Forelimb muscle (tissue), 1 donor: ENCODE data around the gene EXOC3. TPM values are rescaled to one million over a fixed set of nuclear protein-coding genes. Genes with fewer than 3 reads are reported as not detected.
"Not testable (repeated sequence)": the region's sequence is repeated elsewhere in the genome, so short reads cannot be mapped to it uniquely, and the experiment has no call there.

Source experiments
- DNase-seq: peaks from one replicate; pipeline ENCODE4 v3.0.0-alpha.2; 2013; ENCODE audit warnings: low read depth
- polyA plus RNA-seq: library from polyadenylated mRNA; unstranded; fragments of 120-200 nt; gene quantifications from one replicate; pipeline ENCODE4 v1.2.1, GENCODE V29; 2013; ENCODE audit not compliant: insufficient read length

Gene EXOC3
- polyA plus RNA-seq, 1 donor = 39.3 TPM

GRCh38 chr5:485113-485945, 42.4 kb downstream of the EXOC3 start:
- DNase-seq = no peak

GRCh38 chr5:485946-486491, 43.0 kb downstream of the EXOC3 start:
- DNase-seq = no peak

- DNase-seq = not testable (repeated sequence)
Observed at GRCh38 chr5:486597-486996, 43.6 kb downstream of the EXOC3 start.

- DNase-seq = no peak
Observed at GRCh38 chr5:488241-488640, 45.3 kb downstream of the EXOC3 start.

GRCh38 chr5:488744-489688, 46.0 kb downstream of the EXOC3 start:
- no peak for DNase-seq

- no peak for DNase-seq
Observed at GRCh38 chr5:489689-490080, 46.7 kb downstream of the EXOC3 start.

GRCh38 chr5:490116-491106, 47.4 kb downstream of the EXOC3 start:
- no peak for DNase-seq

GRCh38 chr5:491119-491855, 48.3 kb downstream of the EXOC3 start:
- no peak for DNase-seq

GRCh38 chr5:491856-492155, 48.8 kb downstream of the EXOC3 start:
- DNase-seq = no peak

- DNase-seq = no peak
Observed at GRCh38 chr5:492314-492893, 49.4 kb downstream of the EXOC3 start.

GRCh38 chr5:493119-493701, 50.2 kb downstream of the EXOC3 start:
- no peak for DNase-seq

GRCh38 chr5:493758-494157, 50.8 kb downstream of the EXOC3 start:
- no peak for DNase-seq

- no peak for DNase-seq
Observed at GRCh38 chr5:494667-495255, 51.8 kb downstream of the EXOC3 start.

GRCh38 chr5:496028-496427, 53.1 kb downstream of the EXOC3 start:
- no peak for DNase-seq

GRCh38 chr5:497090-497700, 54.2 kb downstream of the EXOC3 start:
- no peak for DNase-seq

GRCh38 chr5:497871-498509, 55.0 kb downstream of the EXOC3 start:
- DNase-seq = no peak

- no peak for DNase-seq
Observed at GRCh38 chr5:499233-500209, 56.5 kb downstream of the EXOC3 start.
